GM11168 (cell line): ENCODE results near the gene DIPK2A.

Source experiments
- in situ Hi-C: fragments of 300-500 bp; cut with MboI; formaldehyde crosslinking; loops from one replicate; pipeline ENCODE4 v1.12.0; 2022; ENCODE audit warnings: low sequenced_read_pairs; ENCODE audit not compliant: unreplicated experiment

Gene DIPK2A

DNA sequence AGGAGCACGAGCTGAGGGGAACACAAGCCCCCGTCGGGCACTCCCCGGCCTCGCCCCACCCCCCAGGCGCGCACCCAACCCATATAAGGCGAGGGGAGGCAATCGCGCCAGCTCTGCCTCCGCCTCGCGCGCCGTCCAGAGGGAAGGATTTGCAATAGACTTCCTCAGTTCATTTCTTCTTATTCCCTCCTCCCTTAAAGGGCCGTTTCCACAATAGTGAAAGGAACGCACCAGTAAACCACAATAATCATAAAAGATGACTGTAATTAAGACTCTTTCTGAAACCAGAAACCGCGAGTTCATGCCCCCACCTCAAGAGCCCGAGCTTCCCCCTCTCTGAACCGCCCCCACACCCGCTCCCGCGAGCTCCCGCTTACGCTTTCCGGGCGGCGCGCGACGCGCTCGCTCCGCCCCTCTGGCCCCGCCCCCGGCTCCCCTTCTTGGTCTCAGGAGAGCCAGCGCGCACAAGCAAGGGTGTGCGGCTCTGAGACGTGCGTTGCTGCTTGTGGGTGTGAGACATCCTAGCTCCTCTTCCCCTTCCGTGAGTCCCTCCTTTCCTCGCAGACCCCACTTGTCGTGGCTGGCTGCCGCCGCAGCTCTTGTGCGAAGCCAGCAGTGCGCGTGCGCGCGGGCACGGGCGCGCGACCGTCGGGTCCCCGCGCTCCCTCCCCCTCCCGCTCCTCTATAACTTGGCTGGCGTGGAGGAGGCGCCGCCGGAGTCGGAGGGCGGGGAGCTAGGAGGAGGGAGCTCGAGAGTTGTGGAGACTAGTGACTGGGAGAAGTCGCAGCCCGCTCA, at the start of gene DIPK2A:
Gene DIPK2A (plus strand): TSS at position 465 of the 796 bp plus-strand sequence. CDS start 510 bp downstream, outside the sequence.
- in situ Hi-C loops: loop anchor here (25.0 kb wide), 1 partner anchor 791 kb away; no protein-coding TSS in a partner anchor

- in situ Hi-C loops: no loop called here
Measured at GRCh38 chr3:143924522-143925285, 46.9 kb upstream of the DIPK2A start.

GRCh38 chr3:143928056-143928455, 43.6 kb upstream of the DIPK2A start:
- in situ Hi-C loops: no loop called here

DNA sequence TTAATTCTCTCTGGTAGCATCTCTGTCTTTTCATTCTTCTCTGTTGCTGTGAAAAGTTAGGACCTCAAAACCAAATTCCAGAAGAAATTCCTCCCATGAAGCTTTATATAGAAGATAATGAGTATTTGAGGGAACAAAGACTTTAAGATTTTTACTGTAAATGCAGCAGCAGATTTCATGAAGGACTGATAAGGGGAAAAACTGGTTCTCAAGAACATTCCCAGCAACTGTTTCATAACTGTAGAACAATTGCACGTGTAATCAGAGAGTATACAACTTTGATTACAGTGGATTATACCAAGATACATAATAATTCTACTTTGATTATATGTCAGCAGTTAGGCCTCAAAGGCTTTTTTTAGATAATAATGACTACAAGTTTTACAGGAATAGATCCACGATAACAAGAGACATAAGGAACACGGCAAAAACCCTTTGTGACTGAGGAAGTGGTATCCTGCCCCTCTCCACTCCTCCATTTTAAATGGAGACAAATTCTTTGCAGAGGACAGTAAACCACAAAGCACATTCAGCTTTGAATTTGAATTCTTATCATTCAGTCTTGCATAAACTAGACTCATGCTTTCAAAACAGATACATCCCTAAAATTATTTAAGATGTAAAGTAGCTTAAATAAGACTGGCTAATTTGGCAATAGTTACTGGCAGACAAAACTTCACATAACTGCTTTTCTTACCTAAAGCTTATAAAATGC, 42.9 kb upstream of the DIPK2A start:
- in situ Hi-C loops: no loop called here

DNA sequence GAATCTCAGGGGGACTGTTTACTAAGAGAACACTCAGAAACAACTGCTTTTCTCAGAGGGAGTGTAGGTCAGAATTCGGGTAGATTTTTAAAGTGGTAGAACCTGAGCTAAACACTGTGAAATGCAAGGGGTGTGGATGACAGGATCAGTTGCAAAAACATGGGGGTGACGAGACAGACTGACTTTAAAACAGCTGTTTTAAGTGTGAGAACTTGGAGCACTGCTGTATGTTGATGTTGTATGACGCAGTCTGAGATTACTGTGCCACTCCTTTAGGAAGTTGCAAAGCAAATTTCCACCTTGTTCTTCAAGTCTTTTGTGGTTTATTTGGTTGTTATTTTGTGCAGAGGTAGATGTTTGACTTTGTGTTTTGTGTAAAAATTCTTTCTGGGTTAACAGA, 36.8 kb upstream of the DIPK2A start:
- in situ Hi-C loops: no loop called here

- in situ Hi-C loops: no loop called here
Measured at GRCh38 chr3:143935678-143936077, 35.9 kb upstream of the DIPK2A start.

GRCh38 chr3:143950810-143951209, 20.8 kb upstream of the DIPK2A start:
- in situ Hi-C loops: loop anchor here (25.0 kb wide), 1 partner anchor 811 kb away; no protein-coding TSS in a partner anchor

DNA sequence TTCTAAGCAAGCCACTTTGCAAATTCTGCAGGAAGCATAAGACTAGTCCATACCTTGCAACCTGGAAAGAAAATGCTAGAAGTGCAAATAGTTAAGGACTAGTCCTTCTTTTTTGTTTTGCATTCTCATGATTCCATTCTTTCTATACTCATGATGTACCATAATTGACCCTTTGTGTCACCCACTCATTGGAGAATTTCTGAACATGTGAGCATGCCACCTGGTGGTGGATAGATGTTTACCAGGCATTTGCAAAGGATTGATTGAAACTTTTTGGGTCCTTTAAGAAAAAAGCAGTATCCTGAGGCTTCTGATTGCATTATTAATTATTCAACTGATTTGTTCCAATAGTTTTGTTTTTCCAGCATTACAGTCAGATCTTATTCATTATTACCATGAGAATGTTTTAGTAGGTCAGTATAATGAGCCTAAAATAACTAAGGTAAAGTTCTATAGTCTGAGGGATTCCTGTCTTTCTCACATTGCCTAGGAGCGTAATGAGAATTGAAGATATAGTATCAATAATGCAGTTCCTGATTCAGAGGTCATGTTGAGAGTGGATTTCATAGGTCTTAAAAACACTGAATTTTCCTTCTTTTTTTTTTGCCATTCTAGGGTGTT, 20.2 kb upstream of the DIPK2A start:
- in situ Hi-C loops: loop anchor here (25.0 kb wide), 1 partner anchor 811 kb away; no protein-coding TSS in a partner anchor

DNA sequence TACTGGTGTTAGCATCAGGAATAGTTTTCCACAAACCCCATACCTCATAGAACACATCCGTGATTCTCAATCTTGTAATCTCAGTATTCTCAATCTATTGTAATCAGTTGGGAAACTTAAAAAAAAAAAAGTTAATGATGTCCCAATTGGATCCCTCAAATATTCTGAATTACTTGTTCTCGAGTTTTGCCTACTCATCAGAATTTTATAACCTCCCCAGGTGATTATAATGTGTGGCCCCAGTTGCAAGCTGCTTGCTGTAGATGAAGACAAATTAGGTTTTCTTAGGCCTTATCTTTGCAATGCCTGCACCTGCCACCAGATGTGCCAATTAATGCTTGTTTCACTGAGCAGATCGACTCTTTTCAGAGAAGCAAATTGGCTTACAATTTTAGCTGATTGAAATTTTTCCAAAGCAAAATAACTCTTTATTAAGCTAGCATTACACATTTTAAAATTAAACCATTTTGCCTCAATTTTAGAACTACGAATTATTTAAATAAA, 19.0 kb upstream of the DIPK2A start:
- in situ Hi-C loops: loop anchor here (25.0 kb wide), 1 partner anchor 810 kb away; no protein-coding TSS in a partner anchor

DNA sequence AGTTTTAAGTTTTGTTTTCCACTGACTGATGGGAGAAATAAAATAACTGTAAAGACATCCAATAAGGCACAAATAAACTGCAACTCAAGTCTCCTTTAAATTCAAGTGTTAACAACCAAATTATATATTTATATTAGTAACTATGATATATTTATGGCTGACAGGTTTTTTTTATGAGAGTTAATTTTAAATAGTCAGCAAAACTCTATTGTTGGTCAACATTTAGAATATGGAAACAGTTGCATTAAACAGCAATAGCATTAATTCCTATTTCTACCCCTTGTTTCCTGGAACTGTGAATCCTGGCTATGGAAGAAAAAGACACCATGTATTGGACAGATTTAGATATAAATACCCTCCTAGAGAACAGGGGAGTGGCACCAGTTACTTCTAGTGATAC, 16.5 kb upstream of the DIPK2A start:
- in situ Hi-C loops: loop anchor here (25.0 kb wide), 1 partner anchor 807 kb away; no protein-coding TSS in a partner anchor

DNA sequence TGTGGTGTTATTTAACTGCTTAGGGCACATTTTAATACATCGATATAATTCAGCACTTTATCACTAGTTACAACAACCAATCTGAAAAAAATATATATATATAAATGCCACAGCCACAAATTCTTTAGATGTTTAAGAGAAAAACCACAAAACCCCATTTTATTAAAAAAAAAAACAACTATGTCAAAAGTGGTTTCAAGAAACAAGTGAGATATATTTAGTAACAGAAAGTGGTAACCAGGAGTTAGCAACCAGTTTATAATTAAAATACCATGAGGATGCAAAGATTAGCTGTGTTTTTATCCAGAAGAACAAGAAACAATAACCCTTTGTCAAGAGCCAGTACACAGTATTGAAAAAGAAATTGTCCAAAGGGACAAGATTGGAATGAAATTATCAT, 14.8 kb upstream of the DIPK2A start:
- in situ Hi-C loops: loop anchor here (25.0 kb wide), 1 partner anchor 805 kb away; no protein-coding TSS in a partner anchor

- in situ Hi-C loops: loop anchor here (25.0 kb wide), 1 partner anchor 805 kb away; no protein-coding TSS in a partner anchor
Measured at GRCh38 chr3:143957453-143957852, 14.2 kb upstream of the DIPK2A start.

GRCh38 chr3:143958966-143959365, 12.7 kb upstream of the DIPK2A start:
- in situ Hi-C loops: loop anchor here (25.0 kb wide), 1 partner anchor 803 kb away; no protein-coding TSS in a partner anchor

DNA sequence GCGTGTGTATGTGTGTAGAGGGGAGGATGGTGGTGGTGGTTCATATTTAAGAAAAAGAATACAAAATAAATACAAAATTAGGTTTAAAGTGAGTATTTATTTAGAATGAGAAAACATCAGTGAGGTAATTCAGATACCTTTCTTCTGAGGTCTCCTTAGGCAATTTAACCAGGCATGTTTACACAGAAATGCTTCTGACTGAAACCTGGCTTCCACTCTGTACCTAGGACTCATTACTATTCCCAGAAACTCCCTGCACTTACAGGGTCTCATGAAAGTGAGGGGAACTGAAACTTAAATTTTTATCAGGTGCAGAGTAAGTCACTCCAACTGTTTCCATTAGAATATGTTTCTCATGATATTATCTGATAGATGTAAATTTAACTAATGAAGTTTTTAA, 10.3 kb upstream of the DIPK2A start:
- in situ Hi-C loops: loop anchor here (25.0 kb wide), 1 partner anchor 801 kb away; no protein-coding TSS in a partner anchor

DNA sequence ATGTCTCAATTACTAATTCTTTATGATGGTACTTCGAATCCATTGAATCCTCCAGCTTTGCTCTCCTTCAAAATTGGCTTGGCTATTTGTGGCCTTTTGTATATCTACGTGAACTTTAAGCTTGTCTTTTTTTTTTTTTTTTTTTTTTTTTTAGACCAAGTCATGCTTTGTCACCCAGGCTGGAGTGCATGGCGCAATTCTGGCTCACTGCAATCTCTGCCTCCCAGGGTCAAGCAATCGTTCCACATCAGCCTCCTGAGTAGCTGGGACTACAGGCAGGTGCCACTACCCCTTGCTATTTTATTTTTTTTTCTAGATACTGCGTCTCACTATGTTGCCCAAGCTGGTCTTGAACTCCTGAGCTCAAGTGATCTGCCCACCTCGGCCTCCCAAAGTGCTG, 7.7 kb upstream of the DIPK2A start:
- in situ Hi-C loops: loop anchor here (25.0 kb wide), 1 partner anchor 798 kb away; no protein-coding TSS in a partner anchor

GRCh38 chr3:143970773-143971358, 757 bp upstream of the DIPK2A start:
- in situ Hi-C loops: loop anchor here (25.0 kb wide), 1 partner anchor 791 kb away; no protein-coding TSS in a partner anchor

DNA sequence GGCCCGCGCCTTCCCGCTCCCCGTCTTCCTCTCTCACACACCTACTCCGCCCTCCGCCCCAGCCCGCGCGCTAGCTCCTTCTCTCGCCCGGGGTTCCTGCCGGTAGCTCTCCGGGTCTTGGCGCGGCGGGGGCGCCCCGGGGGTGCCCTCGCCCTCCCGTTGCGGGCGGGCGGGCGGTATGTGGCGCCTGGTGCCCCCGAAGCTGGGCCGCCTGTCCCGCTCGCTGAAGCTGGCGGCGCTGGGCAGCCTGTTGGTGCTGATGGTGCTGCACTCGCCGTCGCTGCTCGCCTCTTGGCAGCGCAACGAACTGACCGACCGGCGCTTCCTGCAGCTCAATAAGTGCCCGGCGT, 507 bp downstream of the DIPK2A start:
- in situ Hi-C loops: loop anchor here (25.0 kb wide), 1 partner anchor 790 kb away; no protein-coding TSS in a partner anchor

- in situ Hi-C loops: loop anchor here (25.0 kb wide), 1 partner anchor 790 kb away; no protein-coding TSS in a partner anchor
Measured at GRCh38 chr3:143972505-143973258, 1.1 kb downstream of the DIPK2A start.
